ENCODE measurements around the gene SFMBT1. TPM values are rescaled to one million over a fixed set of nuclear protein-coding genes. Genes with fewer than 3 reads are reported as not detected.

The SFMBT1 gene
- polyA plus RNA-seq, 1 of the 3 experiments (the other 2 are of a cell fraction) = 0.72 TPM

- no peak for TF ChIP-seq REST (IDR thresholded peaks at IDR 0.05; ENCODE audit: low read depth, low read length)
- TF ChIP-seq USF2 (IDR thresholded peaks at IDR 0.05; ENCODE audit: borderline replicate concordance, low read depth, low read length) = no peak
- no peak for TF ChIP-seq YY1 (IDR thresholded peaks at IDR 0.05; ENCODE audit: low read depth)
- TF ChIP-seq SMC3 (IDR thresholded peaks at IDR 0.05; ENCODE audit: low read depth, low read length) = no peak
- TF ChIP-seq TCF12 (IDR thresholded peaks at IDR 0.05) = no peak
- no peak for TF ChIP-seq NRF1 (IDR thresholded peaks at IDR 0.05; ENCODE audit: low read depth, low read length)
Measured at GRCh38 chr3:52971895-52972294, 74.0 kb downstream of the SFMBT1 start (continued).

DNA sequence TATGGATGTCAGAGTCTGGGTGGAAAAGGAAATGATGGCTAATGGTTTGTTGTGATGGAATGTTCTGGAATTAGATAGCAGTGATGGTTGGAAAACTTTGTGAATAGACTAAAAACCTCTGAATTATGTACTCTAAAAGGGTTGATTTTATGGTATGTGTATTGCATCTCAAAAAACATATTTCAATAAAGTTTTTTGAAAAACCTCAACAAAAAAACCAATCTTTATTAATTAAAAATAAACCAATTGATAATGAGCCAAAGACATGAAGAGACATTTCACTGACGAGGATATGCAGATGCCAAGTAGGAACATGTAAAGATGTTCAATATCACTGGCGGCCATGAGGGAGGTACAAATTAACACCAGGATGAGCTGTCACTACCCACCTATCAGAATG is 78.5 kb downstream of the SFMBT1 start:
- Histone ChIP-seq H3K9me2 (no peaks in the 10 kb centered on the region), H3K27me3 (ENCODE audit: insufficient read depth) (no peaks in the 10 kb centered on the region), H3F3A (replicated peaks; ENCODE audit: insufficient read depth) (no peaks in the 10 kb centered on the region), H3K36me3 (replicated peaks in 1 of 2; ENCODE audit: control insufficient read depth in 1 of 2, insufficient read depth in 2 of 2, low read length in 1 of 2) (no peaks in the 10 kb centered on the region), H4K20me1 (ENCODE audit: insufficient read depth) (no peaks in the 10 kb centered on the region), H3K4me1 (ENCODE audit: control insufficient read depth in 1 of 2, insufficient read depth in 2 of 2, low read depth in 1 of 2, low read length in 1 of 2) (no peaks in the 10 kb centered on the region), H2AFZ (ENCODE audit: low read depth) (no peak overlapping the region), H3K4me3 (ENCODE audit: low read depth in 2 of 2, low read length in 1 of 2) (no peak overlapping the region), H3K9me3 (no peaks in the 10 kb centered on the region), H3K27ac (ENCODE audit: low read depth in 2 of 2, low read length in 1 of 2) (no peak overlapping the region), H3K4me2 (no peak overlapping the region), H3K79me2 (ENCODE audit: insufficient read depth) (no peaks in the 10 kb centered on the region), H3K9ac (no peak overlapping the region)
- ChIA-PET CTCF (interaction anchor here (0.6 kb wide), 1 partner anchor 34 kb away, joined by 3 read pairs; no protein-coding TSS in a partner anchor), POLR2A (no interaction called here)
- TF ChIP-seq, protein P1, sequence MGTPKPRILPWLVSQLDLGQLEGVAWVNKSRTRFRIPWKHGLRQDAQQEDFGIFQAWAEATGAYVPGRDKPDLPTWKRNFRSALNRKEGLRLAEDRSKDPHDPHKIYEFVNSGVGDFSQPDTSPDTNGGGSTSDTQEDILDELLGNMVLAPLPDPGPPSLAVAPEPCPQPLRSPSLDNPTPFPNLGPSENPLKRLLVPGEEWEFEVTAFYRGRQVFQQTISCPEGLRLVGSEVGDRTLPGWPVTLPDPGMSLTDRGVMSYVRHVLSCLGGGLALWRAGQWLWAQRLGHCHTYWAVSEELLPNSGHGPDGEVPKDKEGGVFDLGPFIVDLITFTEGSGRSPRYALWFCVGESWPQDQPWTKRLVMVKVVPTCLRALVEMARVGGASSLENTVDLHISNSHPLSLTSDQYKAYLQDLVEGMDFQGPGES (IDR thresholded peaks at IDR 0.05; ENCODE audit: low read depth, low read length) = no peak
- TF ChIP-seq ELF1 (IDR thresholded peaks at IDR 0.05) (no peak), MXI1 (IDR thresholded peaks at IDR 0.05; ENCODE audit: low read depth, low read length) (no peak)
- WGBS (ENCODE audit: low lambda C conversion rate) = 89% methylated on average over 2 of the region's 2 CpGs
- DNase-seq = no peak

GRCh38 chr3:52962160-52962559 is 83.7 kb downstream of the SFMBT1 start:
- Histone ChIP-seq H3K36me3 (replicated peaks in 1 of 2; ENCODE audit: control insufficient read depth in 1 of 2, insufficient read depth in 2 of 2, low read length in 1 of 2) (peaks cover 0 to 4% of the 10 kb centered on the region in 2 experiments), H3K9me2 (no peaks in the 10 kb centered on the region), H3K79me2 (ENCODE audit: insufficient read depth) (no peaks in the 10 kb centered on the region), H3K4me2 (no peak overlapping the region), H3K9me3 (no peaks in the 10 kb centered on the region), H3K9ac (no peak overlapping the region), H3K27ac (ENCODE audit: low read depth in 2 of 2, low read length in 1 of 2) (no peak overlapping the region), H4K20me1 (ENCODE audit: insufficient read depth) (no peaks in the 10 kb centered on the region), H3K4me3 (ENCODE audit: low read depth in 2 of 2, low read length in 1 of 2) (no peak overlapping the region), H3K4me1 (ENCODE audit: control insufficient read depth in 1 of 2, insufficient read depth in 2 of 2, low read depth in 1 of 2, low read length in 1 of 2) (no peaks in the 10 kb centered on the region), H3F3A (replicated peaks; ENCODE audit: insufficient read depth) (no peaks in the 10 kb centered on the region), H3K27me3 (ENCODE audit: insufficient read depth) (no peaks in the 10 kb centered on the region), H2AFZ (ENCODE audit: low read depth) (no peak overlapping the region)
- POLR2A ChIA-PET = no interaction called here
- no peak for DNase-seq
- WGBS (ENCODE audit: low lambda C conversion rate) = 91% methylated on average over 2 of the region's 2 CpGs
- CTCF ChIA-PET = no interaction called here
- no peak for TF ChIP-seq RCOR1 (IDR thresholded peaks at IDR 0.05; ENCODE audit: low read length)
- no peak for TF ChIP-seq TCF12 (IDR thresholded peaks at IDR 0.05)
- TF ChIP-seq EP300 (IDR thresholded peaks at IDR 0.05; ENCODE audit: borderline replicate concordance in 1 of 2, low read depth in 1 of 2, low read length in 1 of 2) = no peak
- TF ChIP-seq, protein P2, sequence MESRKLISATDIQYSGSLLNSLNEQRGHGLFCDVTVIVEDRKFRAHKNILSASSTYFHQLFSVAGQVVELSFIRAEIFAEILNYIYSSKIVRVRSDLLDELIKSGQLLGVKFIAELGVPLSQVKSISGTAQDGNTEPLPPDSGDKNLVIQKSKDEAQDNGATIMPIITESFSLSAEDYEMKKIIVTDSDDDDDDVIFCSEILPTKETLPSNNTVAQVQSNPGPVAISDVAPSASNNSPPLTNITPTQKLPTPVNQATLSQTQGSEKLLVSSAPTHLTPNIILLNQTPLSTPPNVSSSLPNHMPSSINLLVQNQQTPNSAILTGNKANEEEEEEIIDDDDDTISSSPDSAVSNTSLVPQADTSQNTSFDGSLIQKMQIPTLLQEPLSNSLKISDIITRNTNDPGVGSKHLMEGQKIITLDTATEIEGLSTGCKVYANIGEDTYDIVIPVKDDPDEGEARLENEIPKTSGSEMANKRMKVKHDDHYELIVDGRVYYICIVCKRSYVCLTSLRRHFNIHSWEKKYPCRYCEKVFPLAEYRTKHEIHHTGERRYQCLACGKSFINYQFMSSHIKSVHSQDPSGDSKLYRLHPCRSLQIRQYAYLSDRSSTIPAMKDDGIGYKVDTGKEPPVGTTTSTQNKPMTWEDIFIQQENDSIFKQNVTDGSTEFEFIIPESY (IDR thresholded peaks at IDR 0.05; ENCODE audit: borderline replicate concordance, low read depth) = no peak
- TF ChIP-seq, protein P3, sequence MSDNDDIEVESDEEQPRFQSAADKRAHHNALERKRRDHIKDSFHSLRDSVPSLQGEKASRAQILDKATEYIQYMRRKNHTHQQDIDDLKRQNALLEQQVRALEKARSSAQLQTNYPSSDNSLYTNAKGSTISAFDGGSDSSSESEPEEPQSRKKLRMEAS (IDR thresholded peaks at IDR 0.05; ENCODE audit: low read depth) = no peak
- TF ChIP-seq FOXM1 (IDR thresholded peaks at IDR 0.05; ENCODE audit: low read depth) = no peak
- TF ChIP-seq CTCF (IDR thresholded peaks at IDR 0.05) = no peak
